Skin of body (tissue), 2 donors: ENCODE measurements around the gene TUBB3. TPM values are rescaled to one million over a fixed set of nuclear protein-coding genes. Genes with fewer than 3 reads are reported as not detected.
"Not testable (repeated sequence)": the region's sequence is repeated elsewhere in the genome, so short reads cannot be mapped to it uniquely, and the experiment has no call there.

ENCODE experiments used
- DNase-seq: peaks from one replicate; lab custom pipeline; 2025; lab: John Stamatoyannopoulos, UW
- total RNA-seq: library from RNA; depleted of rRNA; stranded (reverse); fragments of >200 nt; gene quantifications from one replicate; pipeline ENCODE4 v1.2.3, GENCODE V29; 2014

The TUBB3 gene
- total RNA-seq, 1 donor from 2014 or later = 7.6 TPM

DNA sequence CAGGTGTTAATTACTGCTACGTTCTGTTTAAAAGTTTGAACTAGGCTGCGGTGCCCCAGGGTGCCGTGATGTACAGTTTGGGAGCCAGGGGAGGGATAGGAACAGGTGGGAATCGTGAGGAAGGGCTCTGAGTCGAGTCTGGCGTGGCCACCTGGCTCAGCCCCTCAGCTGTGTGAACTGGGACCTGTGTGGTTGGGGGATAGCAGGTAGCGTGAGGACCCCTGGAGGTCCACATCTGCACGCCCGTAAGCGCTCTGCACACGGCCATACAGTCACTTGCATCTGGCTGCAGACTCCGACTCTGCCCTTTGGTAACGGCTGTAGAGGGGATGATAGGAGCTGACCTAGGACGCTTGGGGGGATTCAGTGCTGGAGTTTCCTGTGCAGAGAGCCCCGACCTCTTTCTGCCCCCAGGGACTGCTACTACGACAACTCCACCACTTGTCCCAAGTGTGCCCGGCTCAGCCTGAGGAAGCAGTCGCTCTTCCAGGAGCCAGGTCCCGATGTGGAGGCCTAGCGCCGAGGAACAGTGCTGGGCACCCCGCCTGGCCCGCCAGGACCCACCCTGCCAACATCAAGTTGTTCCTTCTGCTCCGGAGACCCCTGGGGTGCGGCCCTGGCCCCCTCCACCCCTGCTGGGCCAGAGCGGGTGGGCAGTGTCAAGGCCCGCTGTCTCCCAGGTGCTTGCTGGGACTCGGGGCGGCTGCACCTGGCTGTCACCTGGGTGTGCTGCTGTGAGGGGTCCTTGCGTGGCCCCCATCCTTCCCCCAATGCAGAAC lies 42.5 kb downstream of the TUBB3 start:
- no peak for DNase-seq

DNA sequence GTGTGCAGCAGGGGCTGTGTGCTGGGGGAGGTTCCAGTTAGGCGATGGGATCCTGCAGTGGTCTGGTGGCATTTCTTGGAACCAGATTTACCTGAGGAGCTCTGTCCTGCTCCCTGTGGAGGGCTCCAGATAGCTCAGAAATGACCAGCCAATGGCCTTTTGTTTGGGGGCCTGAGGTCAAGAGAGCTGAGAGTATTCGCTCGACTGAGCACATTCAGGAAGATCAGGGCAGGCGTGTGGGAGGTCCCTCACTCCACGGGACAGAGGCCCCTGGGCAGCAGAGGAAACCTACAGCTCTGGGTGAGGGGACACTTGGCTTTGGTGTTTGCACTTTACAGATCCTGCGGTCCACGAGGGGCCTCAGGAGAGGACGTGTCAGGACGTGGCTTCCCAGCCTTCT lies 43.6 kb downstream of the TUBB3 start:
- no peak for DNase-seq

DNA sequence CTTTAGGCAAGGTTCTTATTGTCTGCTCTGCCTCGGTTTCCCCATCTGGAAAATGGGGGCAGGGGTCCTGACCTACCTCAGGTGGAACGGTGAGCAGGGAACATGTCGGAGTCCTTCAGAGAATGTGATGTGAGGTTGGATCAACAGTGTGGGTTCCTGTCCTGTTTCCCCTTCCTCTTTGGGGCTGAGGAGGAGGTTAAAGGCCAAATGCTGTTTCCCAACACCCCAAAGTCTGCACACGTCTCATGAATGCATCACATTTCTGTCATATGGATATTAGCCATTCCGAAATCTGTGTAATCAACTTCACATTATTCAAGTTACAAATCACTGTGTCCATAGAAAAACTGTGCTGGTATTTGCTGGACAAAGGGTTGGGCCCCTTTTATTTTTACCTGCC lies 44.3 kb downstream of the TUBB3 start:
- DNase-seq = not testable (repeated sequence)

DNA sequence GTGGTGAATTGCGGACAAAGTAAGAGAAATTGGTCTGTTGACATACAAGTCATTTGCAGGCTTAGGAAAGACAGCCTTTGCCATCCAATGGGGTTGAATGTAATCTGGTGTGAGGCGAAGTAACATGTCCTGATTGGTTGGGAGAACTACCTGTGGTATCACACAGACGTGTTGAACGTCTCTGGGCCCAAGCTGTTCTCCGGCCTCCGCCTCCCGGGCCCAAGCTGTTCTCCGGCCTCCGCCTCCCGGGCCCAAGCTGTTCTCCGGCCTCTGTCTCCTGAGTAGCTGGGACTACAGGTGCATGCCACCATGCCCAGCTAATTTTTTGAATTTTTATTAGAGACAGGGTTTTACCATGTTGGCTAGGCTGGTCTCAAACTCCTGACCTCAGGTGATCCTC lies 44.9 kb downstream of the TUBB3 start:
- DNase-seq = not testable (repeated sequence)

DNA sequence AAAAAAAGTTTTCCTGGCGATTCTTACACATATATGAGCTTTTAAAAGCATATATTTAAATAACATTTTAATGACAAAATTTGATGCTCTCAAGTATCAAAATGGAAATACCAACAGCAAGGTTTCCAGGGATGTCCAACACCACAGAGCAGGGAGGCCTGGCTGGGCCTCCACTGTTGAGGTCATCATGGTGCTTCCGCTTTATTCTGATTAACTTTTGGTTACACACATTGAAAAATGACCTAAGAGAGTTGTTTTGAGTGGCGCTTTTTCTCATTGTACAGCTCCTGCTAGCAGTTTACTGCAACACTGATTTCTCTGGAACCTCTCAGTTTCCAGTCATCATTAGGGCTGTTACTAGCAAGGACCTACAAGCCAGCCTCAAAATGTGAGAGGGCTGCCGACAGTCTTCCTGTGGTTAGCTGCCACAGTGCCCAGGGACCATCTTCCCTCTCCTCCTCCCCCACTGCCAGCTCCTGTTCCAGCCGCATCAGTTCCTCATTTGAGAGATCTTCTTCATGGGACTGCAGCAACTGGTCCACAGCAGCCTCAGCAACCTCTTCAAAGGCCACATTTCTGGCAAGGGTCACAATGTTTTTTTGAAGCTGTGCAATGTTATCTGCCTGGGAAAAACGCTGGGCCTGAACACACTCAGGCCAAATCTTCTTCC lies 46.7 kb downstream of the TUBB3 start:
- no peak for DNase-seq

DNA sequence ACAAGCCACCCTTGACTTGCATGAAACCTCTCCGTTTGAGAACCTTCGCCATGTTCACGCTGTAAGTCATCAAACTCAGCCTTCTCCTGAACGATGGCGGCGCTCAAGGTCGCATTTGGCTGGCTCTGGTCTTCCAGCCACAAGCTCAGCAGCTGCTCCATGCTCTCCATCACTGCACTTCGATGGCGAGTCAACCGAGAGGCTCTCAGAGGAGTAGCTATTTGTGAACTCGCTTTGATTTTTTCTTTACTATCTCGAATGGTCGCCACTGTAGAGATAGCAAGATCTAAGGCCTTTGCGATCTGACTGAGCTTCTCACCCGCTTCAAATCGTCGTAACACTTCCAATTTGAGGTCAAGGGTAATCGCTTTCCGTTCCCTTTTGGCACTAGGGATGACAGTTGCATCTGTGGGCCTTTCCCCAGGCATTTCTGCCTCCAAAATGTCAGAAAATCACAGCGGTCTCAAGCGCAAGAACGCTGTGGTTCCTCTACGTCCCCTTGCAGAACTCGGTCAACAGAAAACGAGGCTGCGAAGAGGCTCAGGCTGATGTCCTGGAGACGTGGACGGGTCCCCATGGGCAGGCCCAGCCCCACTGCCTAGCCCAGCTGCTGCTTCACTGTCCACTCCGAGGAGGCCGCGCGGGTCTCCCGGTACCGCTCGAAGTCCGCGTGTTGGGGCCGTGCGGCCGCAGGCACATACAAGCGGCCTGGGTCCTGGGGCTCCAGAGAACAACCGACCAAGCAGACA lies 48.5 kb downstream of the TUBB3 start:
- no peak for DNase-seq

DNA sequence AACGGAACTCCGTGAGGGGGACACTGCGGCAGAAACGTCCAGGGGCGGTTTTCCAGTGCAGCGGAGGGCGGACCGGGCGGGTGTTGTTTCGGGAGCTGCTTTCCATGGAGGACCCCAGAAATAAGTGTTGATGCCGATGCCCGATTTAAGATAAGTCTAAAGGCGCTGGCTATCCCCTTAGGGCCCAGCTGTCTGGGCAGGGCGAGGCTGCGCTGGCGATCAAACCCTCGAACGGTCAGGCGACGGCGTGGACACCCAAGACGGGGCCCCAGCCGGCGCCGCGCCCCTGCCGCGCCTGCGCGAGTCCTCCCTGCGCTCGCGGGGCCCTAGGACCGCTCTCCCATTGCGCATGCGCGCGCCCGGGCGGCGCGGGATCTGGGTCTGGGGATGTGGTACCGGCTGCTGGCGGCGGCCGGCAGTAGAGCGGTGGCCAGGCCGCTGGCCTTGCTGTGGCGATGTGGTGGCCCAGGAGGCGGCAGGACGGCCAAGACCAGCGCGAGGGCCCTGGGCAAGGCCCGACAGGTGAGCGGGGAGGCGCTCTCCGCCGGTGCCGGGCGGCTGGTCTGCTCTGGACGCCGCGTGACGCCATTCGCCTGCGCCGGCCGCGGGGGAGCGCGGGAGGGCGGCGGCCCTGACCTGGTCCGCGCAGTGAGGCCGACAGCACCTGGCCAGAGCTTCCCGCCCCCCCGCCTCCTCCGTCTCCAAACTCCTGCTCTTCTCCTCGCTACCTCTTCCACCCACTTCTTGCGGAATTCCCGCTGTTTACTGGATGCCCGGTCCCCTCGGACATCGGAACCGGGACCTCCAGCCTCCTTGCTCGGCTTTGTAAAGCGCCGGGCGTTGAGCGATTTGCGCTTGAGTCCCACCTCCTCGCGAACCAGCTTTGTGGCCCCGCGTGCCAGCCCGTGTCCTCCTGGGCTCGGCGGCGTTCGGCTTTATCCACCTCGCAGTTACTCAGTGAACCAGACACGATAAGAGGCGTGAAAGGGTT lies 49.4 kb downstream of the TUBB3 start:
- DNase-seq = peak; percentile 77

DNA sequence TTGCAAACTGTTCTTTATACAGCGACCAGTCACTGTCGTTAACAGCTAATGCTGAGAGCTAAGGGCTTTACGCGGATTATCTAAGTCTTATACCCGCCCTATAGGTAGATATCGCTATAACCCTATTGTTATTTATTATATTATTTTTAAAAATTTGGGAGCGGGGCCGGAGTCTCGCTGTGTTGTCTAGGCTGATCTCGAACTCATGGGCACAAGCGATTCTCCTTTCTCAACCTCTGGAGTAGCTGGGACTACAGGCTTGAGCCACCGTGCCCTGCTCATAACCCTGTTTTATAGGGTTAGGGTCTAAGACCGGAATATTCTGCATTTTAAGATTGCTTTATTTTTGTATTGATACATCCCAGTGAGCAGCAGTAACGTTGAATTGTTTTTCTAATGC lies 50.1 kb downstream of the TUBB3 start:
- DNase-seq = no peak

DNA sequence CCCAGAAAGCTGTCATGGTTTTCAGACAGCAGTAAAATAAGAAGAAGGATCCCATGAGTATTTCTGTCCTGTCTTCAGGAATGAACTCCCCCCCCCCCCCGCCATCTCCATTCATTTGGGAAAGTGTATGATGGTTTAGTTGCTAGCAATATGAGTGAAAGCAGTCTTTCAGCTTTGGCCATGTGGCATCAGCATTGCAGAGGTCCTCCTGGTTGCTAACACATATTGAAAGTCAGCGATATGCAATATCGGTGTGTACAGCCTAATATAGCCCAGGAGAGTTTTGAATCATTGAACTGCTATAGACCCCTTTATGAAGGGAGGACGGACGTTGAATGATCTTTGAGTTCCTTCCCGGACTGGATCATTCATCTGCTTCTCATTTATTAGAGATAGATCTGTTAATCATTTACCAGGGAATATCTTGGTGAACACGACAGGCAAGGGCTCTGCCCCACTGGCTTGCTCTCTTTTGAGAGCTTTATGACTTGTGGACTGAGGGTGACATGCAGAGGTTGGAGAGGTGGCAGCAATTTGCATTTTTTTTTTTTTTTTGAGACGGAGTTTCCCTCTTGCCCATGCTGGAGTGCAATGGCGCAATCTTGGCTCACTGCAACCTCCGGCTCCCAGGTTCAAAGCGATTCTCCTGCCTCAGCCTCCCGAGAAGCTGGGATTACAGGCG lies 50.7 kb downstream of the TUBB3 start:
- no peak for DNase-seq

DNA sequence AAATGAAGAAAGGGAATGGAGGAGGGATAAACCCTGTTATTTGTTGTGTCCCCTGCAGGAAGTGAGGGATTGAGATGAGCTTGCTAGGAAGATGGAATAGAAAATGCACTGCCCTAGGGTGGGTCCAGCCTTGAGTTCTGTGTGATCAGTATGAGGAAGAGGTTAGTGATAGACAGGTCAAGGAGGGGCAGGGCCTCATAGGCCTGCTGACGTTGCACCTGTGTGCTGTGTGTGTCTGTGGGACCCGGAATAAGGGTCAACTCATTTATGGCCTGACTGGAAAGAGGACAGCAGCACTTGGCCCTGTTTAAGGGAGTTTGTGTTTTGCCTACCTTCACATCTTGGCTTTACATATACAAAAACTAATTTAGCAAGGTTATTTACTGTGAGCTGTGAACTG lies 51.7 kb downstream of the TUBB3 start:
- DNase-seq = no peak

DNA sequence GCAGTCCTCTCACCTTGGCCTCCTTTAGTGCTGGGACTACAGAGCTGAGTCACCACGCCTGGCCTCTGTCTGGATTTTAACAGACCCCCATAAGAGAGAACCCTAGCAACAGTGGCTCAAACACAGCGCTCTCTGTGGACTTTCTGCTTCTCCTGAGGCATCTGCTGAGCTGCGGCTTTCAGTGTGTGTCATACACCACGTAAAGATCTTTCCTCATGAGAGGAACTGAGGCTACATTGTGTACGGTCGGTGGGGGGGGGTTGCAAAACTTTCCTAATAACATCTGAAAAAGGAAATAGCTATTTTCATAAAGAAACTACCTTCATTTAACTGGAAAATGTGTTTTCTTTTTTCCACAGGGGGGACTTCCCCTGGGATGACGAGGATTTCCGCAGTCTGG lies 58.3 kb downstream of the TUBB3 start:
- no peak for DNase-seq

DNA sequence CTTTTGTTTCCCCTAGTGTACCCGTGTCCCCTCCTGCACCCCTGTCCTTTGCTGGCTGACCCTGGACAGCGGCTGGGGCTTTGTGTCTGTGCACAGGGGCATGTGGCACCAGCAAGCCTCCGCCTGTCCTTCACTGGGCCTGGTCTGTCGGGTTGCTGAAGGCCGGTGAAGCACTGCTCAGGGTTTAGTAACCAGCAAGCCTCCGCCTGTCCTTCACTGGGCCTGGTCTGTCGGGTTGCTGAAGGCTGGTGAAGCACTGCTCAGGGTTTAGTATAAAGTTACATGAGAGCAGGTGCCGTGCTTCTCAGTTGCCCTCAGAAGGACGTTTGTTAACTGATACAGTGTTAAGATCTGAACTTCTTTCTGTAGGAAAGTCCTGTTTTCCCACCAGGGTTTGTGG lies 59.2 kb downstream of the TUBB3 start:
- no peak for DNase-seq

DNA sequence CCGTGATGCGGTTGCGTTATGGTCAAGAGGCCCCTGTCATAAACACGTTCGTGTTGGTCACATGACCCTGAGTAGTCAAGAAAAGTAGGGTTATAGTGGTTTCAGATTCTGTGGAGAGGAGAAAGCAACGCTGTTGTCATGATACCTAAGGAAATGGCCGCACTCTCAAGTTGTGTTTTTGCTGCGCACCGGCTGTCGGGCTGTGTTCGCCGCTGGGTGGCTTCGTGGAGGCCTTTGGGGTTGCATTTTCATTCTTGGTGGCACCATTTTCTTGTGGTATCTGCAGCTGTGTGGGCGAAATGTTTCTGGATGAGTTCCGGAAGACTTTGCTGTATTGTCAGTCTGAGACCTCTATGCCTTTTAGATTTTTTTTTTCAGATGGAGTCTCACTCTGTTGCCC lies 60.4 kb downstream of the TUBB3 start:
- DNase-seq = no peak

DNA sequence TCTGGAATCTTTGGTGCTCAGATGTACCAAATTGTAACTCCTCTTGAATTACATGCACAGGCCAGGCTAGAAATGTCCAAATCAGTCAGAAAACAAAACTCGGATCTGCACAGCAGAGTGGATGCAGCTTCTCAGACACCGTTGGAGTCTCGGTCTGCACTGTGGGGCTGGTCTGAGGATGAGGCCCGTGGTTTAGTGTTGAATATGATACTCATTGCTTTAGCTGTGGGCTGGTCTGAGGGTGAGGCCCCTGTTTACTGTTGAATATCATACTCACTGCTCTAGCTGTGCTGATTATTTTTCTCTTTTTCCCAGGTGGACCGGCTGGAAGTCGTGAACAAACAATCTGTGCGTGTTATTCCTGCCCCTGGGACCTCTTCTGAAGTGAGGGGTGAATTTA lies 61.1 kb downstream of the TUBB3 start:
- DNase-seq = no peak

DNA sequence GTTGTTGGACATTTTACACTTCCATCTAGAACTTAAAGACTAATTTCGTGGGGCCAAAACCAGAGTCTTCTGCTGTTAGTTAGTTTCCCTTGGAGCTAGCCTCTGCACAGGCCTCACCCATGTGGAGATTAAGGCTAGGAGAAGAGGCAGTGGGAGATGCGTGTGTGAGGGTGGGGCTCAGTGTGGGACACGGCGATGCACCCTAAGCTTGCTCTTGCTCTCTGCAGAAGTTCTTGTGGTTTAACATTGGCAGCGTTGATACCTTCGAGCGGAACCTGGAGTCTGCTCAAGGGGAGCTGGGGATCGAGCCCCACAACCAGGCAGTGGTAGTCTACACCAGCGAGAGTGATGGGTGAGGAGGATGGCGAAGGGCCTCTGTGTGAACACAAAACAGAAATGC lies 62.1 kb downstream of the TUBB3 start:
- DNase-seq = no peak

Other genes with a start within 250 kb of the TUBB3 start
- 28.5 TPM for gene CDK10, start 236.7 kb upstream of the TUBB3 start, total RNA-seq
- gene SPATA2L, start 221.6 kb upstream of the TUBB3 start, total RNA-seq = 6.2 TPM
- gene VPS9D1, start 202.4 kb upstream of the TUBB3 start, total RNA-seq = 3.5 TPM
- gene ZNF276, start 201.8 kb upstream of the TUBB3 start, total RNA-seq = 29.4 TPM
- gene FANCA, start 106.7 kb upstream of the TUBB3 start, total RNA-seq = 17.2 TPM
- gene SPIRE2, start 94.9 kb upstream of the TUBB3 start, total RNA-seq = 3.6 TPM
- gene TCF25, start 49.8 kb upstream of the TUBB3 start, total RNA-seq = 109 TPM
- 2.2 TPM for gene MC1R, start 4.5 kb upstream of the TUBB3 start, total RNA-seq
- 35.7 TPM for gene DEF8, start 25.4 kb downstream of the TUBB3 start, total RNA-seq
- 0.79 TPM for gene DBNDD1, start 96.1 kb downstream of the TUBB3 start, total RNA-seq
- not detected for gene PRDM7, start 154.0 kb downstream of the TUBB3 start, total RNA-seq